ENCODE measurements around the gene PXN. TPM values are rescaled to one million over a fixed set of nuclear protein-coding genes. Genes with fewer than 3 reads are reported as not detected.

Gene PXN
- total and polyA plus RNA-seq, 11 donors, result 34.3 to 103 (median 69.9) TPM

DNA sequence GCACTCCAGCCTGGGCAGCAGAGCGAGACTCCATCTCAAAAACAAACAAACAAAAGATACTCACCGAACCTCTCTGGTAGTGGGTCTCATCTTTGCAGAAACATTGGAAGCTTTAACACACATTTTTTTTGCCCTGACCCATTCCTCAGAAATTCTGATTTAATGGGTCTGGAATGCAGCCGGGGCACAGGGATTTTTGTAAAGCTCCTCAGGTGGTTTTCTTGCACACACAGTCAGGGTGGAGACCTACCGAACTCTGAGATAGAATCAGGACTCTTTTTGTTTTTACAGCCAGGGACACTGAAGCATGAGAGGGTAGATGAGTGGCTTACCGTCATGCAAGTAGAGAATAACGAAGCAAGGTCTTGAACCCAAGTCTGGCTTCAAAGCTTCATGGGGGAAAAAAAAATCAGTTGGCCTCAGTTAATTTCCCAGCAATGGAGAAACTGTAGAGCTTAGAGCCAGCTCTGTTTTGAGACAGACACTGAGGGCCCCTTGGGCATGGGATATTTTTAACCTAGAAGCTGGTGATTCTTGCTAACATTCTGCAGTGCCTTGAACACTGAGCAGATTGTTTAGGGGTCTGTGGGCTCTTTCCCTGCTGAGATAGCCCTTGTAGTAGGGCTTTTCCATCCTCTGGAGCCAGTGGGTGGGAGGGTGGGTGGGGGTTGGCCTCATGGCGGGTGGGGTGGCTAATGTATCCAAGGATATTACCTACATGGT is 21.4 kb upstream of the PXN start:
- Histone ChIP-seq H3K9me3 (no peaks in the 10 kb centered on the region), H3K4me3 (no peak overlapping the region), H3K27ac (no peak overlapping the region), H3K4me1 (peaks cover 0 to 17% (median 4%) of the 10 kb centered on the region in 12 donors), H3K27me3 (no peaks in the 10 kb centered on the region), H3K36me3 (no peaks in the 10 kb centered on the region)
- intact Hi-C loops (cut with DNase I), result no loop called here
- TF ChIP-seq, protein P1, sequence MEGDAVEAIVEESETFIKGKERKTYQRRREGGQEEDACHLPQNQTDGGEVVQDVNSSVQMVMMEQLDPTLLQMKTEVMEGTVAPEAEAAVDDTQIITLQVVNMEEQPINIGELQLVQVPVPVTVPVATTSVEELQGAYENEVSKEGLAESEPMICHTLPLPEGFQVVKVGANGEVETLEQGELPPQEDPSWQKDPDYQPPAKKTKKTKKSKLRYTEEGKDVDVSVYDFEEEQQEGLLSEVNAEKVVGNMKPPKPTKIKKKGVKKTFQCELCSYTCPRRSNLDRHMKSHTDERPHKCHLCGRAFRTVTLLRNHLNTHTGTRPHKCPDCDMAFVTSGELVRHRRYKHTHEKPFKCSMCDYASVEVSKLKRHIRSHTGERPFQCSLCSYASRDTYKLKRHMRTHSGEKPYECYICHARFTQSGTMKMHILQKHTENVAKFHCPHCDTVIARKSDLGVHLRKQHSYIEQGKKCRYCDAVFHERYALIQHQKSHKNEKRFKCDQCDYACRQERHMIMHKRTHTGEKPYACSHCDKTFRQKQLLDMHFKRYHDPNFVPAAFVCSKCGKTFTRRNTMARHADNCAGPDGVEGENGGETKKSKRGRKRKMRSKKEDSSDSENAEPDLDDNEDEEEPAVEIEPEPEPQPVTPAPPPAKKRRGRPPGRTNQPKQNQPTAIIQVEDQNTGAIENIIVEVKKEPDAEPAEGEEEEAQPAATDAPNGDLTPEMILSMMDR (IDR thresholded peaks at IDR 0.05), result no peak
- TF ChIP-seq POLR2A (IDR thresholded peaks at IDR 0.05), result no peak
- DNase-seq (no peak), ATAC-seq (no peak)
- WGBS, 4 donors, result 59 to 67% (median 63%) methylated on average over 7 of the region's 7 CpGs

DNA sequence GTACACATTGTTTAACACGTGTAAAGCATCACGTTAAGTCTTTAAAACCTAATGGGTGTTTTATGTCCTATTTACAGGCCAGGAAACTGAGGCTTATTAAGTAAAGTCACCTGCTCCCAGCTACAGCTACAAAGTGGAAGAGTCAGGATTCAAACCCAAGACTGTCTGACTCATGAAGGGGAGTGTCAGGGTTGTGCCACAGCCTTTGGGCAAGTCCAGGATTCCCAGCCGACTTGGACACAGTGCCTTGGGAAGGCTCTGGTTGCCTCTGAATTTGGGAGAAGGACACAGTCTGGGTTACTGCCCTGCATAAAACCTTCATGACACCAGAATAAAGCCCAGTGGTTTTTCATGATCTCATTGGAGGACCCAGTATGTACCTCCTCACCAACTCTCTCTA is 18.9 kb upstream of the PXN start:
- H3K36me3 ChIP-seq, result no peaks in the 10 kb centered on the region
- intact Hi-C loops (cut with DNase I), result no loop called here
- H3K4me3 ChIP-seq, result no peak overlapping the region
- no peak for ATAC-seq
- no peaks in the 10 kb centered on the region for H3K9me3 ChIP-seq
- 89 to 97% (median 91%) methylated on average over 3 of the region's 3 CpGs for WGBS, 4 donors
- no peaks in the 10 kb centered on the region for H3K27me3 ChIP-seq
- no peak for TF ChIP-seq POLR2A (IDR thresholded peaks at IDR 0.05)
- TF ChIP-seq, protein P1 (IDR thresholded peaks at IDR 0.05), result no peak
- H3K4me1 ChIP-seq, result no peaks in the 10 kb centered on the region
- H3K27ac ChIP-seq, result no peak overlapping the region
- DNase-seq, result no peak

DNA sequence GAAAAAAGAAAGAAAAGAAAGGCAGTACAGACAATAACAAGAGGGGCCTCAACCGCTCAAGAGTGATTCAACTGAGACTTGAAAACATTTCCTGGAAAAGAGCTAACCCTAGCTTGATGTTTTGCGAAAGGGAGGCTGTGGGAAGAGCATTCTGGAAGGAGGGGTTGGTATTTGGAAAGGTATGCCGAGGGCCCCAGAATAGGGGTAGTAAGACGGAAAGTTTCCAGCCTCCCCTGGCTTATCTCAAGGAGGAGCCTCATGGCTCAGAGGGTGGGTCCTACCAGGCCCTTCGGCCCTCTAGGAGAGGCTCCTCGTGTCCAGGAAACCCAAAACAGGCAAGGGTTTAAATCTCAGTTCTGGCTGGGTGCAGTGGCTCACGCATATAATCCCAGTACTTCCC is 17.8 kb upstream of the PXN start:
- H3K9me3 ChIP-seq, result no peaks in the 10 kb centered on the region
- H3K4me1 ChIP-seq, result no peaks in the 10 kb centered on the region
- TF ChIP-seq, protein P1 (IDR thresholded peaks at IDR 0.05), result no peak
- TF ChIP-seq POLR2A (IDR thresholded peaks at IDR 0.05), result no peak
- H3K36me3 ChIP-seq, result no peaks in the 10 kb centered on the region
- H3K4me3 ChIP-seq, result no peak overlapping the region
- ATAC-seq (no peak), DNase-seq (no peak)
- WGBS, 4 donors, result 63 to 69% (median 66%) methylated on average over 7 of the region's 7 CpGs
- H3K27me3 ChIP-seq, result no peaks in the 10 kb centered on the region
- no peak overlapping the region for H3K27ac ChIP-seq
- intact Hi-C loops (cut with DNase I), result no loop called here

DNA sequence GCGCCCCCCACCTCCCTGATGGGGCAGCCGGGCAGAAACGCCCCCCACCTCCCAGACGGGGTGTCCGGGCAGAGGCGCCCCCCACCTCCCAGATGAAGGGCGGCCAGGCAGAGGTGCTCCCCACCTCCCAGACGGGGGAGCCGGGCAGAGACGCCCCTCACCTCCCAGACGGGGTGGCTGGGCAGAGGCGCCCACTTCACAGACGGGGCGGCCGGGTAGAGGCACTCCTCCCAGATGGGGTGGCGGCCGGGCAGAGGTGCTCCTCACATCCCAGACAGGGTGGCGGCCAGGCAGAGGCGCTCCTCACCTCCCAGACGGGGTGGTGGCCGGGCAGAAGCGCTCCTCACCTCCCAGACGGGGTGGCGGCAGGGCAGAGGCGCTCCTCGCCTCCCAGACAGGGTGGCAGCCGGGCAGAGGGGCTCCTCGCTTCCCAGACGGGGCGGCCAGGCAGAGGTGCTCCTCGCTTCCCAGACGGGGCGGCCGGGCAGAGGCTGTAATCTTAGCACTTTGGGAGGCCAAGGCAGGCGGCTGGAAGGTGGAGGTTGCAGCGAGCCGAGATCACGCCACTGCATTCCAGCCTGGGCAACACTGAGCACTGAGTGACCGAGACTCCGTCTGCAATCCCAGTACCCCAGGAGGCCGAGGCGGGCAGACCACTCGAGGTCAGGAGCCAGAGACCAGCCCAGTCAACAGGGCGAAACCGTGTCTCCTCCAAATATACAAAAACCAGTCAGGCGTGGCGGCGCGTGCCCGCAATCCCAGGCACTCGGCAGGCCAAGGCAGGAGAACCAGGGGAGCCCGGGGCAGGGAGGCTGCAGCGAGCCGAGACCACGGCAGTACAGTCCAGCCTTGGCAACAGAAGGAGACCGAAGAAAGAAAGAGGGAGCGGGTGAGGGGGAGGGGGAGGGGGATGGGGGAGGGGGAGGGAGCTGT is 12.9 kb upstream of the PXN start:
- Histone ChIP-seq H3K27me3 (no peaks in the 10 kb centered on the region), H3K4me1 (no peaks in the 10 kb centered on the region), H3K36me3 (no peaks in the 10 kb centered on the region), H3K9me3 (no peaks in the 10 kb centered on the region), H3K4me3 (no peak overlapping the region), H3K27ac (no peak overlapping the region)
- intact Hi-C loops (cut with DNase I), result no loop called here
- WGBS, 4 donors, result 95 to 96% (median 95%) methylated on average over 47 to 57 of the region's 57 CpGs
- ATAC-seq (no peak), DNase-seq (peak in 1 of 5 donors; percentile 59)
- TF ChIP-seq, protein P1 (IDR thresholded peaks at IDR 0.05), result no peak
